OCI-LY7 (cell line): ENCODE measurements around the gene CHRM3. TPM values are rescaled to one million over a fixed set of nuclear protein-coding genes. Genes with fewer than 3 reads are reported as not detected.

Source experiments
- BruUV-seq: library from RNA; stranded (reverse); fragments of 400-500 nt; replicated peaks from 2 replicates; lab custom pipeline; 2021; lab: Mats Ljungman, UMichigan
- CTCF ChIA-PET: fragments of 300-600 bp; sonication (Branson Sonifier 250); formaldehyde crosslinking; loops from one replicate; lab custom pipeline; 2022; ENCODE audit warnings: antibody characterized with exemption; ENCODE audit not compliant: unreplicated experiment; lab: Charles Lee
- POLR2A ChIA-PET: fragments of 300-600 bp; sonication (Branson Sonifier 250); formaldehyde crosslinking; loops from one replicate; lab custom pipeline; 2022; ENCODE audit warnings: antibody characterized with exemption; lab: Charles Lee
- DNase-seq: peaks from one replicate; pipeline ENCODE4 v3.0.0-alpha.2; 2015; ENCODE audit warnings: low spot score
- H2AFZ ChIP-seq: fragments of 200-600 bp; sonication (generic), shearing (Covaris generic); 2 replicates; pipeline ENCODE4 v1.6.1; 2014; ENCODE audit warnings: mild to moderate bottlenecking, antibody characterized with exemption, low read length, moderate library complexity
- H3K27ac ChIP-seq: fragments of 200-600 bp; sonication (generic); 2 replicates; pipeline ENCODE4 v1.5.1; 2014; ENCODE audit warnings: mixed run types, low read depth, mild to moderate bottlenecking, moderate library complexity, low read length, inconsistent platforms; ENCODE audit not compliant: poor library complexity, severe bottlenecking
- H3K36me3 ChIP-seq: fragments of 200-600 bp; sonication (generic); 2 replicates; pipeline ENCODE4 v1.6.1; 2014; ENCODE audit warnings: mild to moderate bottlenecking, antibody characterized with exemption, low read length, moderate library complexity, mixed read lengths; ENCODE audit not compliant: insufficient read depth
- H3K4me1 ChIP-seq: fragments of 200-600 bp; sonication (generic); 2 replicates; pipeline ENCODE4 v1.5.1; 2014; ENCODE audit warnings: mild to moderate bottlenecking, low read length; ENCODE audit not compliant: insufficient read depth, poor library complexity, severe bottlenecking
- H3K4me2 ChIP-seq: fragments of 200-600 bp; sonication (generic); 2 replicates; pipeline ENCODE4 v1.6.1; 2014; ENCODE audit warnings: mild to moderate bottlenecking, low read length
- H3K4me3 ChIP-seq: fragments of 200-600 bp; sonication (generic); 2 replicates; pipeline ENCODE4 v1.5.1; 2014; ENCODE audit warnings: mild to moderate bottlenecking, low read depth, low read length; ENCODE audit not compliant: poor library complexity, severe bottlenecking
- H3K79me2 ChIP-seq: fragments of 200-600 bp; sonication (generic); 2 replicates; pipeline ENCODE4 v1.6.1; 2016; ENCODE audit warnings: low read depth, mild to moderate bottlenecking, low read length, moderate library complexity, mixed read lengths; ENCODE audit not compliant: insufficient read depth
- H3K9me2 ChIP-seq: fragments of 200-600 bp; sonication (generic); 2 replicates; pipeline ENCODE4 v1.6.1; 2016; ENCODE audit warnings: mild to moderate bottlenecking, low read length, mixed read lengths; ENCODE audit not compliant: insufficient read depth
- H3K9me3 ChIP-seq: fragments of 200-600 bp; sonication (generic); 2 replicates; pipeline ENCODE4 v1.6.1; 2014; ENCODE audit warnings: mild to moderate bottlenecking, mixed run types, low read length, mixed read lengths
- H4K20me1 ChIP-seq: fragments of 200-600 bp; sonication (generic); 2 replicates; pipeline ENCODE4 v1.6.1; 2014; ENCODE audit warnings: mild to moderate bottlenecking, antibody characterized with exemption, low read length, moderate library complexity, mixed read lengths; ENCODE audit not compliant: insufficient read depth
- EZH2phosphoT487 ChIP-seq: fragments of 200-600 bp; sonication (generic); IDR thresholded peaks from 2 replicates; pipeline ENCODE4 v1.6.1; 2018; ENCODE audit warnings: low read depth, borderline replicate concordance, mild to moderate bottlenecking, mixed run types, antibody characterized with exemption, low read length, moderate library complexity, mixed read lengths
- intact Hi-C: fragments of 100-400 bp; cut with micrococcal nuclease; formaldehyde crosslinking; loops from one replicate; pipeline ENCODE4 v1.10.0; 2022; ENCODE audit not compliant: unreplicated experiment
- total RNA-seq, 2 experiments: library from RNA; depleted of rRNA in 1 of 2; stranded (reverse); fragments of >200 nt in 1 of 2; shearing (Covaris generic) in 1 of 2; gene quantifications; 2 replicates each; pipeline ENCODE4 v1.2.3, GENCODE V29; 2014 to 2022
- TF ChIP-seq, protein P1 (sequence below): fragments of 200-600 bp; sonication (generic); conservative IDR thresholded peaks from 2 replicates; pipeline ENCODE4 v1.5.1; 2014; ENCODE audit warnings: mild to moderate bottlenecking, antibody characterized with exemption, low read length, moderate library complexity, mixed read lengths

CHRM3 gene
- total RNA-seq, 2 experiments from 2014 or later = 0.13 TPM; not detected in 1

DNA sequence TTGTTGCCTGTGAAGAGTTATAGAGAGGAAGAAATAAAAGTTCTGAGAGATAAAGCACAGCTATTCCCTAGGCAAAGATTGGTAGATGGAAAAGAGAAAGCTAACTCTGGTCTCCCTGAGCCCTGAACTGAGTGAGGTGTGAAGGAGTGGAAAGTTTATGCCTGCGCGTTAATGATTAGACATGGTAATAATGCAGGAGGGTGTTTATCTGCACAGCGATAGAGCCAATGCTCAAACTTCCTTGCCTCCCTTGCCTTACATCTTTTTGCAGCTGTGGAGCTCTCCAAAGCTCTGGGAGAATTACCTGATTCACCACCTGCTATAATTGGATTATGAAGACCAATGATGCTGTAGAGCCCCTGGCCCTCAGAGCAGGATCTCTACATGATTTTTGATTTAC lies 32.8 kb upstream of the CHRM3 start:
- H3K27ac ChIP-seq = no peak overlapping the region
- H3K36me3 ChIP-seq = no peaks in the 10 kb centered on the region
- H3K9me2 ChIP-seq = no peaks in the 10 kb centered on the region
- H3K9me3 ChIP-seq = no peaks in the 10 kb centered on the region
- ChIA-PET CTCF (no interaction called here), POLR2A (interaction anchor here (0.7 kb wide), 1 partner anchor 170 kb away, joined by 5 read pairs; no protein-coding TSS in a partner anchor)
- no peak overlapping the region for H3K4me2 ChIP-seq
- H2AFZ ChIP-seq = no peak overlapping the region
- intact Hi-C loops = no loop called here
- no peak overlapping the region for H3K4me3 ChIP-seq
- H3K4me1 ChIP-seq = no peaks in the 10 kb centered on the region
- TF ChIP-seq, protein P1, sequence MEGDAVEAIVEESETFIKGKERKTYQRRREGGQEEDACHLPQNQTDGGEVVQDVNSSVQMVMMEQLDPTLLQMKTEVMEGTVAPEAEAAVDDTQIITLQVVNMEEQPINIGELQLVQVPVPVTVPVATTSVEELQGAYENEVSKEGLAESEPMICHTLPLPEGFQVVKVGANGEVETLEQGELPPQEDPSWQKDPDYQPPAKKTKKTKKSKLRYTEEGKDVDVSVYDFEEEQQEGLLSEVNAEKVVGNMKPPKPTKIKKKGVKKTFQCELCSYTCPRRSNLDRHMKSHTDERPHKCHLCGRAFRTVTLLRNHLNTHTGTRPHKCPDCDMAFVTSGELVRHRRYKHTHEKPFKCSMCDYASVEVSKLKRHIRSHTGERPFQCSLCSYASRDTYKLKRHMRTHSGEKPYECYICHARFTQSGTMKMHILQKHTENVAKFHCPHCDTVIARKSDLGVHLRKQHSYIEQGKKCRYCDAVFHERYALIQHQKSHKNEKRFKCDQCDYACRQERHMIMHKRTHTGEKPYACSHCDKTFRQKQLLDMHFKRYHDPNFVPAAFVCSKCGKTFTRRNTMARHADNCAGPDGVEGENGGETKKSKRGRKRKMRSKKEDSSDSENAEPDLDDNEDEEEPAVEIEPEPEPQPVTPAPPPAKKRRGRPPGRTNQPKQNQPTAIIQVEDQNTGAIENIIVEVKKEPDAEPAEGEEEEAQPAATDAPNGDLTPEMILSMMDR = no peak
- no peak for TF ChIP-seq EZH2phosphoT487
- no peak for DNase-seq
- H4K20me1 ChIP-seq = no peaks in the 10 kb centered on the region
- BruUV-seq = no TSS peak
- H3K79me2 ChIP-seq = no peaks in the 10 kb centered on the region

DNA sequence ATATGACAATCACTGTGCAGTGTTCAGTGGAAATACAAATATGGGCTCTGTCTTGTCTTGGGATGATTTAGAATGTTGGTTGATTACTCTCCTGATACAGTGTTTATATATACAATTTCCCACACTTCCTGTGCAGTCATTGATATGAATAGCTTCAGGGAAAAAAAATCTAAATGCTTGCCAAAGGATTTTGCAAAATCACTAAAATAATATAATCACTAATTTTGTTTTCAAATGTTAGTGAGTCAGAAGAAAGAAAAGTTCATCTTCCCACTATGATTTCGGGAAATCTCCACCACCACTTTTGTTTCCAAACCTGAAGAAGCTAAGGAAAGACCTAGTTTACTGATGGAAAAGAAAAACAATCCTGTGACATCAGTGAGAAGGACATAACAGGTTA lies 32.1 kb upstream of the CHRM3 start:
- no TSS peak for BruUV-seq
- DNase-seq = no peak
- CTCF ChIA-PET = no interaction called here

DNA sequence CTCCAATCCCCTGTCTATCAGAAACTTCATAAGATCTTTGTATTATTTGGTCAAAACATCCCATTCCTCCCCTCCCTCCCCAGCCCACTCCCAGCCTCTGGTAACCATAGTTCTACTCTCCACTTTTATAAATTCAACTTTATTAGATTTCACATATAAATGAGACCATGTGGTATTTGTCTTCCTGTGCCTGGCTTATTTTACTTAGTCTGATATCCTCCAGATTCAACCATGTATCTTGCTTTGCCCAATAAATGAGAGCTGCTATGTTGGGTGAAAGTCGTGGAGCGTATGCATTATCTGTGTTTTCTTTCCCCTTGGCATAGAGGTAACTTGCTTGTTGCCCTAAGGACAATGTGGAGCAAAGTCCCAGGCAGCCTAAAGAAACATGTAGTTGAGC lies 28.5 kb upstream of the CHRM3 start:
- Histone ChIP-seq H3K79me2 (no peaks in the 10 kb centered on the region), H3K9me3 (no peaks in the 10 kb centered on the region), H3K36me3 (no peaks in the 10 kb centered on the region), H3K4me3 (no peak overlapping the region), H4K20me1 (no peaks in the 10 kb centered on the region), H3K4me1 (no peaks in the 10 kb centered on the region), H2AFZ (no peak overlapping the region), H3K9me2 (no peaks in the 10 kb centered on the region), H3K4me2 (no peak overlapping the region), H3K27ac (no peak overlapping the region)
- BruUV-seq = no TSS peak
- intact Hi-C loops = no loop called here
- POLR2A ChIA-PET = interaction anchor here (0.6 kb wide), 1 partner anchor 798 kb away, joined by 3 read pairs; no protein-coding TSS in a partner anchor
- no peak for DNase-seq
- TF ChIP-seq, protein P1 = no peak
- TF ChIP-seq EZH2phosphoT487 = no peak
- CTCF ChIA-PET = no interaction called here

More for the DNA sequence above, 32.1 kb upstream of the CHRM3 start:
- Histone ChIP-seq H3K9me3 (no peaks in the 10 kb centered on the region), H3K27ac (no peak overlapping the region), H2AFZ (no peak overlapping the region), H3K36me3 (no peaks in the 10 kb centered on the region), H3K9me2 (no peaks in the 10 kb centered on the region), H3K4me3 (no peak overlapping the region), H4K20me1 (no peaks in the 10 kb centered on the region), H3K79me2 (no peaks in the 10 kb centered on the region), H3K4me2 (no peak overlapping the region), H3K4me1 (no peaks in the 10 kb centered on the region)
- intact Hi-C loops = no loop called here
- no peak for TF ChIP-seq EZH2phosphoT487
- TF ChIP-seq, protein P1 = no peak
- POLR2A ChIA-PET = no interaction called here
